Pancreas (tissue), 10 donors: ENCODE results near the gene SELENOM. TPM values are rescaled to one million over a fixed set of nuclear protein-coding genes. Genes with fewer than 3 reads are reported as not detected.

Source experiments
- ATAC-seq, 4 donors: fragments of 200-7000 bp; cut with Tn5 transposase; one replicate each; pipeline versions ENCODE4 v1.8.0 to v1.9.1; 2020; ENCODE audit warnings: mild to moderate bottlenecking in 4 of 4, moderate library complexity in 4 of 4
- DNase-seq, 6 donors: peaks; one replicate each; pipeline ENCODE4 v3.0.0-alpha.2; 2020
- FAIRE-seq: peaks from 2 replicates; lab custom pipeline; 2012; peaks lifted over from hg19 to GRCh38; lab: Jason Lieb, UNC
- H3K27ac ChIP-seq, 4 donors: fragments of 200-600 bp; sonication (generic); 1 replicate in 3 of 4; 2 replicates in 1 of 4; pipeline versions ENCODE4 v1.5.0 to v1.8.0; 2020
- H3K27me3 ChIP-seq, 4 donors: fragments of 200-600 bp; one replicate each; pipeline ENCODE4 v1.8.0; 2021
- H3K36me3 ChIP-seq, 3 donors: fragments of 200-600 bp; sonication (generic) in 1 of 3; one replicate each; pipeline versions ENCODE4 v1.5.0 to v1.8.0; 2020 to 2021
- H3K4me1 ChIP-seq, 3 donors: fragments of 200-600 bp; one replicate each; pipeline ENCODE4 v1.8.0; 2021
- H3K4me3 ChIP-seq, 4 donors: fragments of 200-600 bp; sonication (generic) in 2 of 4; one replicate each; pipeline versions ENCODE4 v1.5.0 to v1.8.0; 2020 to 2021
- H3K9me3 ChIP-seq, 4 donors: fragments of 200-600 bp; one replicate each; pipeline ENCODE4 v1.8.0; 2021
- WGBS, 2 donors: extraction: QIAGEN DNeasy Blood & Tissue Kit; methylation state at CpG; one replicate each; pipeline ENCODE4 v1.1.7; 2013; 5-methylcytosine and 5-hydroxymethylcytosine counted together
- intact Hi-C, 3 donors: fragments of 100-400 bp; cut with DNase I; formaldehyde crosslinking; loops; one replicate each; pipeline versions ENCODE4 v1.11.1 to v1.14.2; 2022
- polyA plus RNA-seq, 2 donors: library from polyadenylated mRNA; stranded (reverse); fragments of 200-250 nt; gene quantifications; one replicate each; pipeline ENCODE4 v1.2.3, GENCODE V29; 2013
- total RNA-seq, 6 donors: library from RNA; stranded (reverse); fragmentation: NEBNext Ultra II Directional in 4 of 6; extraction: Animal tissue kit (Norgen Biotek cat#: 25700) in 4 of 6; gene quantifications; one replicate each; pipeline versions ENCODE4 v1.2.1 to v1.2.4, GENCODE V29; 2021 to 2023
- TF ChIP-seq, protein P1 (sequence below), 4 donors: fragments of 200-600 bp; sonication (generic) in 3 of 4; IDR thresholded peaks; one replicate each; pipeline versions ENCODE4 v1.5.0 to v1.8.0; 2021; ENCODE audit warnings: antibody characterized with exemption in 4 of 4
- donor health status: healthy with polysubstance abuse.
- donor health status: DM: no; HTN: no; CAD: no; lungs with moderate emphysema.
- donor health status: DM: no; HTN: no; CAD: no.
- donor health status: control.
- donor health status: control.
- donor health status: Bipolar disorder and iron deficiency.
- donor health status: DM: yes; HTN: yes; CAD: no.
- donor health status: DM: no; HTN: no; CAD: no.
- donor health status: DM: no; HTN: no; CAD: no.
- donor health status: DM: yes; HTN: yes; CAD: no.

Gene SELENOM
- total and polyA plus RNA-seq, 8 donors = 46.1 to 118 (median 59.3) TPM

DNA sequence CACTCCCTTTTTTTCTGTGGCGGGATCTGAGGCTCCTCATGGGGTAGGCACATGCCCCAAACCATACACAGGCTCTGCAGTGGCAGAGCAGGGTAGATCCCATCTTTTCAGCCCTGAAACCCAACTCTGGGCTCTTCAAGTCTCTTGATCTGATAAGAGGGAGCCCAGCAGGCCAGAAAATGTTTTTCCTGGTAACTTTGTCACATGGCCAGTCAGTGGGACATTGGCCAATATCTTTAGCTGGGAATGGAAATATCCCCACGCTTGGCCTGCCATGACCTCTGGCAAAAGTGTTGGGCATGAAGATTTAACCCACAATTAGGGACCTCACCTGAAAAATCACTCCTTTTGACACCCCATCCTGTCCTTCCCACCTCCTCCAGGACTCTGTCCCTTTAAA, 23.5 kb upstream of the SELENOM start:
- intact Hi-C loops = no loop called here
- 56 to 65% methylated on average over 2 of the region's 2 CpGs for WGBS, 2 donors
- Histone ChIP-seq H3K27me3 (no peaks in the 10 kb centered on the region), H3K4me1 (peaks cover 12 to 20% (median 17%) of the 10 kb centered on the region in 3 donors), H3K36me3 (no peaks in the 10 kb centered on the region), H3K4me3 (no peak overlapping the region), H3K27ac (peak overlapping the region in 3 of 4 donors; percentile 42 to 89 (median 82)), H3K9me3 (no peaks in the 10 kb centered on the region)
- ATAC-seq (peak; percentile 68 to 72 (median 70)), FAIRE-seq (no peak), DNase-seq (peak in 3 of 6 donors; percentile 48 to 68 (median 52))
- TF ChIP-seq, protein P1, sequence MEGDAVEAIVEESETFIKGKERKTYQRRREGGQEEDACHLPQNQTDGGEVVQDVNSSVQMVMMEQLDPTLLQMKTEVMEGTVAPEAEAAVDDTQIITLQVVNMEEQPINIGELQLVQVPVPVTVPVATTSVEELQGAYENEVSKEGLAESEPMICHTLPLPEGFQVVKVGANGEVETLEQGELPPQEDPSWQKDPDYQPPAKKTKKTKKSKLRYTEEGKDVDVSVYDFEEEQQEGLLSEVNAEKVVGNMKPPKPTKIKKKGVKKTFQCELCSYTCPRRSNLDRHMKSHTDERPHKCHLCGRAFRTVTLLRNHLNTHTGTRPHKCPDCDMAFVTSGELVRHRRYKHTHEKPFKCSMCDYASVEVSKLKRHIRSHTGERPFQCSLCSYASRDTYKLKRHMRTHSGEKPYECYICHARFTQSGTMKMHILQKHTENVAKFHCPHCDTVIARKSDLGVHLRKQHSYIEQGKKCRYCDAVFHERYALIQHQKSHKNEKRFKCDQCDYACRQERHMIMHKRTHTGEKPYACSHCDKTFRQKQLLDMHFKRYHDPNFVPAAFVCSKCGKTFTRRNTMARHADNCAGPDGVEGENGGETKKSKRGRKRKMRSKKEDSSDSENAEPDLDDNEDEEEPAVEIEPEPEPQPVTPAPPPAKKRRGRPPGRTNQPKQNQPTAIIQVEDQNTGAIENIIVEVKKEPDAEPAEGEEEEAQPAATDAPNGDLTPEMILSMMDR (IDR thresholded peaks at IDR 0.05) = no peak

DNA sequence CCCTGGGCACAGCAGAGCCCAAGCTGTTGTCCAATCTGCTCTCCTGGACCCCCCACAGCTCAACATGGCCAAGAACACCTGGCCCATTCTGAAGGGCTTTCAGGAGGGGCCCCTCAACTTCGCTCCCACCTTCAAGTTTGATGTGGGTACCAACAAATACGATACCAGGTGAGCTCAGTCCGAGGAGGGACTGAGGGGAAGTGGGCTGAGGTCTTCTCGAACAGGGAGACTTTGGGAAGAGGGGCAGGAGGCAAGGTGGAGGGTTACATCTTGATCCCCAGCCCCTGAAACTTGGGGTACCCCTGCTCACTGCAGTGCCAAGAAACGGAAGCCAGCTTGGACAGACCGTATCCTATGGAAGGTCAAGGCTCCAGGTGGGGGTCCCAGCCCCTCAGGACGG, 20.8 kb upstream of the SELENOM start:
- intact Hi-C loops = no loop called here
- 90 to 92% methylated on average over 7 of the region's 7 CpGs for WGBS, 2 donors
- Histone ChIP-seq H3K4me1 (peaks cover 12 to 20% (median 17%) of the 10 kb centered on the region in 3 donors), H3K27me3 (no peaks in the 10 kb centered on the region), H3K36me3 (no peaks in the 10 kb centered on the region), H3K4me3 (no peak overlapping the region), H3K9me3 (no peaks in the 10 kb centered on the region), H3K27ac (no peak overlapping the region)
- TF ChIP-seq, protein P1 (IDR thresholded peaks at IDR 0.05) = no peak
- DNase-seq (no peak), FAIRE-seq (no peak), ATAC-seq (no peak)

DNA sequence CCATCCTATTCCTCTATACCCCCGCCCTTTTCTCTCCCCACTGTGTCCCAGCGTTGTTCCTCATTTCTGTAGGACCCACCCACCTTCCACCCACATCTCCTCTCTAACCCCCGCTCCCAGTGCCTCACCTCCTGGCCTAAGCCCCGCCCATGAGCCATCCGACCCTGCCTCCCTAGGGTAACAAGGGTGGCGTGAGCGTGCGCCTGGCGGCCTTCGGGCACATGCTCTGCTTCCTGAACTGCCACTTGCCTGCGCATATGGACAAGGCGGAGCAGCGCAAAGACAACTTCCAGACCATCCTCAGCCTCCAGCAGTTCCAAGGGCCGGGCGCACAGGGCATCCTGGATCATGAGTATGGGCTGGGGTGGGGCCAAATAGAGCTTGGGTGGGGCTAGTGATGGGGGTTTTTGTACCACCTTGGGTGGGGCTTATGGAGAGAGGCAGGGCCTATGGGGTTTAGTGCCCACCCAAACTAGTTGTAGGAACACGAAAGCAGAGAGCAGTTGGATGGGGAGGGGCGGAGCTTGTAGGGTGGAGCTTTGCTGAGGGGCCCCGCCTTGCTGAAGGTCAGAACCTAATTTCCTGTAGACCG, 19.9 kb upstream of the SELENOM start:
- Histone ChIP-seq H3K4me1 (peaks cover 15 to 21% (median 17%) of the 10 kb centered on the region in 3 donors), H3K4me3 (no peak overlapping the region), H3K36me3 (no peaks in the 10 kb centered on the region), H3K27ac (no peak overlapping the region), H3K27me3 (no peaks in the 10 kb centered on the region), H3K9me3 (no peaks in the 10 kb centered on the region)
- no peak for FAIRE-seq
- peak in 1 of 6 donors; percentile 49 for DNase-seq
- TF ChIP-seq, protein P1 (IDR thresholded peaks at IDR 0.05) = no peak
- ATAC-seq = no peak
- WGBS, 2 donors = 88% methylated on average over 19 of the region's 19 CpGs
- intact Hi-C loops = no loop called here

DNA sequence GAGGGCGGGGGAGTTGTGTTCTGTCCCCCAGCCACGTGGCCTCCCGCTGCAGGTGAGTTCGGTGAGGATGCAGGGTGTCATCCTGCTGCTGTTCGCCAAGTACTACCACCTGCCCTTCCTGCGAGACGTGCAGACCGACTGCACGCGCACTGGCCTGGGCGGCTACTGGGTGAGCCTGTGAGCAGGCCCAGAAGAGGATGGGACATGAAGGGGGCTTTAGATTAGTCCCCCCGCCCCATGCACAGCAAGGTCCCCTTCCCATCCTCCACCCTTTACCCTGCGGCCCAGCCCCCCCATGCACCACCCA, 19.5 kb upstream of the SELENOM start:
- WGBS, 2 donors = 90 to 96% methylated on average over 11 to 13 of the region's 13 CpGs
- TF ChIP-seq, protein P1 (IDR thresholded peaks at IDR 0.05) = no peak
- FAIRE-seq (no peak), ATAC-seq (no peak), DNase-seq (peak in 1 of 6 donors; percentile 22)
- H3K36me3 ChIP-seq = no peaks in the 10 kb centered on the region
- no peaks in the 10 kb centered on the region for H3K9me3 ChIP-seq
- intact Hi-C loops = no loop called here
- H3K4me3 ChIP-seq = no peak overlapping the region
- H3K4me1 ChIP-seq = peaks cover 15 to 18% (median 17%) of the 10 kb centered on the region in 3 donors
- no peak overlapping the region for H3K27ac ChIP-seq
- no peaks in the 10 kb centered on the region for H3K27me3 ChIP-seq

DNA sequence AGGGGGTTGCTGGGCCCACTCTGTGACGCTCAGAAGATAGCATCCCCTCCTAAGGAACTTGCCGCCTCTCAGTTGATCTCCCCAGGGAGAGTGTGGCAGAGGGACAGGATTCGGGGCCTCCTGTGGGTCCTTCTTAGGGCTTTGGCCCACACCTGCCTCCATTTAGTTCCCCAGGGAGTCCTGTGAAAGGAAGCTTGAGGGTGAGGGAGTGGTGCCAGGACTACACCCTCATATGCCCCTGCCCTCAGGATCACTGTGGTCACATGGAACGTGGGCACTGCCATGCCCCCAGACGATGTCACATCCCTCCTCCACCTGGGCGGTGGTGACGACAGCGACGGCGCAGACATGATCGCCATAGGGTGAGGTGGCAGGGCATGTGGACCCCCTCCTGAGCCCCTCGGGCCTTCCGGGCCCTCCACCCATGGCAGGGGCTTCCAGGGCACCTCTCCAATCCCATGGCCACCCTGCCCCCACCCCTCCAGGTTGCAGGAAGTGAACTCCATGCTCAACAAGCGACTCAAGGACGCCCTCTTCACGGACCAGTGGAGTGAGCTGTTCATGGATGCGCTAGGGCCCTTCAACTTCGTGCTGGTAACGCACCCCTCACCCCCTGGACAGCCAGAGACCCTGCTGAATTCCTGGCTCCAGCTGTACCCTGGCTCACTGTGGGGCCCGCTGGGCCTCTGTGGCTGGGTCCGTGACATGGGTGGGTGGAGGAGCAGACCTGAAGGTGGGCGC, 18.9 kb upstream of the SELENOM start:
- DNase-seq = no peak
- no peak overlapping the region for H3K27ac ChIP-seq
- FAIRE-seq = no peak
- intact Hi-C loops = no loop called here
- no peak for ATAC-seq
- H3K4me3 ChIP-seq = no peak overlapping the region
- H3K4me1 ChIP-seq = peaks cover 10 to 15% (median 12%) of the 10 kb centered on the region in 3 donors
- TF ChIP-seq, protein P1 (IDR thresholded peaks at IDR 0.05) = no peak
- H3K9me3 ChIP-seq = no peaks in the 10 kb centered on the region
- no peaks in the 10 kb centered on the region for H3K27me3 ChIP-seq
- 89 to 94% methylated on average over 22 of the region's 22 CpGs for WGBS, 2 donors
- no peaks in the 10 kb centered on the region for H3K36me3 ChIP-seq
